Uterine smooth muscle cell (primary cell): ENCODE data around the gene PNPO. TPM values are rescaled to one million over a fixed set of nuclear protein-coding genes. Genes with fewer than 3 reads are reported as not detected.

Experiments
- total RNA-seq: library from RNA; depleted of rRNA; stranded (reverse); fragments of >200 nt; gene quantifications from 2 replicates; pipeline ENCODE4 v1.2.3, GENCODE V29; 2014

Gene PNPO
- total RNA-seq: 18.4 and 31.6 TPM in 2 replicates

DNA sequence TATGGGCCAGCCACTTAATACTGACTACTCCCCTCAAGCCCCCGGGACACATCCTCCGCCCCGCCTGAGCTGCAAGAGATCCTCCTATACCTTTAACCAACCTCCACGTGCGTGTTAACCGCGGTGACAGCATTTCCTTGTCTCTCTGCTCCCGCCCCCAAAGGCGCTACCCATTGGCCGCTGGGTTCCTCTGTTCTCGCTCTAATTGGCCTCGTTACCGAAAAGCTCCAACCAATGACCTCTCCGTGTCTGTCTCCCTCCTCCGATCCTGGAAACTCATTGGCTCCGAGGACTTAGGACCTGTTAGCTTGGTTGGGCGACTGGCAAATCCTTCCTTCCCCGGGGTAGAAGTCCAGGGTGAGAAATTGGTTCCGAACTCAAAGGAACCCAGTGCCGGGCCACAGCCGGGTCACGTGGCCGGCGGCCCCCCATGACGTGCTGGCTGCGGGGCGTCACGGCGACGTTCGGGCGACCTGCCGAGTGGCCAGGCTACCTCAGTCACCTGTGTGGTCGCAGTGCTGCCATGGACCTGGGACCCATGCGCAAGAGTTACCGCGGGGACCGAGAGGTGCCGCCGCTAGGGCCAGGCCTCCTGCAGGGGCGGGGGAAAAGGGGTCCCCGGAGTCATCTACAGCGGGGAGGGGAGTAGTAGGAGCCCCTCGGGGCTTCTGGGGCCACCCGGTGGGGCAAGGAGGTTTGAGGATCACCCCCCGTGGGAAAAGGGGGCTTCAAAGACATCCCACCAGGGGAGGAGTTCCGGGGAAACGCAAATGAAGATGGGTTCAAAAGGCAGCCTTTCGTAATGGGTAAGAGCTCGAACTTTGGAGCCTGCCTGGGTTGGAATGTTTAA is at the start of gene PNPO:
Gene PNPO (plus strand): TSS at position 326 of the 850 bp plus-strand sequence. CDS start 105 bp downstream, at position 431.

DNA sequence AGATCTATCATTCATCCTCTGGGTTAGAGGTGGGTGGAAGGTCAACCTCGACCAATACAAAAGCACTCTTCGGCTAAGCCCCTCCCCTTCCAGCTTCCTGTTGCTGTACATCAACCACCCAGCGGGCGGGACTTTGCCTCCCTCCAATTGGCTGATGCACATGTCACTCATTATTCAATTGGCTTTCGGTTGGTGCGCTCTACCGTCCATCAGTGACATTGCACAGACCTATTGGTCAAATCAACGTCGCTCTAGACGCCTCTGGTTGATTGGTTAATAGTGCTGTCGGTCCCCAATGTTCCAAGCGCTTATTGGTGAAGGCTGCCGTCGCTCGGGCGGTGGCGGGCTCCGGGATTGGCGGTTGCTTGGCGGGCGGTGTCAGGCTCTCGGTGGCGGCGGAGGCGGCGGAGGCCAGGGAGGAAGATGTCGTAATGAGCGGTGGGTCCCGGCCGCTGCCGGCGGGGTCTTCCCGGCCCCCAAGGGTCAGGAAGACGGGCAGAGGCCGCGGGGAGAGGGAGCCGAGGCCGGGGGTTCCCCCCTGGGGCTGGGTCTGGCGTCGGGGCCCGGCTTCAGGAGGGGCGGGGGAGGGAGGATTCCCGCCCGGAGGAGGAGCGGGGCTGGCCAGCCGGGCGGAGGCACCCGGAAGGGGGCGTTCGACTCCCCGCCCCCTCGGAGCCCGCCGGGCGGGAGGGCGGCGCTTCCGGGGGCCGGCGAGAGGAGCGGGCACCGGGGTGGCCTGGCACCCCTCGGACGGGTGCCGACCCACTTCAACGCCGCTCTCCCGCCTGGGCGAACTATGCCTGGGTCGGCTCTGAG is 45.3 kb upstream of the PNPO start, which contains the start of gene SP2:
Gene SP2 (plus strand): TSS at position 381 of the 816 bp plus-strand sequence. CDS start 51 bp downstream, at position 432.

DNA sequence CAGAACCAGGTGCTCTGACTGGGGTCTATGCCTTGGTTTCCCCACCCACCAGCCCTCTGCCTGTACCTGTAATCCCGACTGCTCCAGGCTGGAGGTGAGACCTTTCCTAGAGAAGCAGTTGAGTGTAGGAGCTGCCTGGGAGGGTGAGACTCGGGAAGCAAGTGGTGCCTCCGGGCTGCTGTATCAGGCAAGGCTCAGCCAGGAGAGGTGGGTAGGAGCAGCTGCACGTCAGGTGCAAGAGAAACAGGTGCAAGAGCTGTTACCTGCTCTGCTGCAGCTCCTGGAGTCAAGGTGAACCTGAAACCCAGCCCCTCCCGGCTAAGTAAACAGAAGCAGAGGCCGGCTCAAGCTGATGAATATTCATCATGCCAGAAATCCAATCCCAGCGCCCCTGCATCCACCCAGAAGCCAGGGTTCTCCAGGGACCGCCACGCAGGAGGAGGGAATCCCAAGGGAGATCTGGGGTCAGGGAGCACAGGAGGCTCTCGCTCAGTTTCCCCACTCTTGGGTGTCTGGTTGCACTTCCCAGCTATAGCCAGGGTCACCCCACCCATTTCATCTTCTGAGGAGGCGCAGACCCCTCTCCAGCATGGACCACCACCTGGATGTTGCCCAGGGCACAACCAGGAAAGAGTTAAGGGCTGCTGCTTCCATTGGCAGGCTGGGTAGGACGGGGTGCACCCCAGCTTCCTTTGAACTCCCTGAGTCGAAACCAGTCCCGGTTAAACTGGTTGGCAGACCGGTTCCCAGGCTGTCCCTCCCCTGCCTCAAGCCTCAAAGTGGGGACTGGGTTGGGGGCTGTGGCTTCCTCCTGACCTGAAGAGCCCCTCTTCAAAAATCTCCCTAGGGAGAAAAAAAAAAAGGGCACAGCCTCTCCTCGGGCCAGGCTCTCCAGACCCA is 16.5 kb downstream of the PNPO start, which contains the start of gene PRR15L:
Gene PRR15L (minus strand): TSS at position 293 of the 900 bp plus-strand sequence. CDS start 4,649 bp downstream, outside the sequence.

DNA sequence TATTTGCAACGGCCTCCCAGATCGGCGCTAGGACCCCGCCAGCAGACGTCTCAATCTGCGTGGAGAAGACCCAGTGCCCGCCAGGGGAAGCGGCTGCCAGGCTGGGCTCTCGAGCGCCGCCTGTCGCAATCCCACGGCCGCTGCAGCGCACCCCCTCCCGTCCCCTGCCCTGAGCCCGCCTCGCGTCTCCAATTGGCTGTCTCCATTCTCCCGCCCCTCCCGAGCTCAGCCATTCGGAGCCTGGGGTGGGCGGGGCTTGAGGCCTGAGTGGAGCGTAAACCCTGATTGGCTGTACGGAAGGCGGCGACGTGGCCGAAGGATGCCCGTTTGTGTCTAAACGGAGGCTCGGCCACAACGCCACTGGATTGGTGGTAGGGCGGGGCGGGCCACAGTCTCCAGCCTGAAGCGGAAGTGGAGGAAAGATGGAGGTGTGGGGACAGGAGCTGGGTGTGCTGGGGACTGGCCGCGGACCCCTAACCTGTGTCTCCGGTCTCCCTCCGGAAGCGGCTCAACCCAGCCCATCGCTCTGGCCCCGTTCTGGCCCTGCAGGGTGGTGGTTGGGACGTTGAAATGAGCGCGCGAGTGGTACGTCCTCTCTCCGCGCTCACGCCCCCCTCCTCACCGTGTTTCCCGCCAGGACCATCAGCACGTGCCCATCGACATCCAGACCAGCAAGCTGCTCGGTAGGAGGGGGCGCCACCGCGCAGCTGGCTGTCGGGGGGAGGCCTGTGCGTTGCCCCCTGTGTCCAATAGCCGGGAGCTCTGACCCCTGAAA is 29.5 kb downstream of the PNPO start, which contains the start of gene CDK5RAP3:
Gene CDK5RAP3 (plus strand): TSS at position 389 of the 775 bp plus-strand sequence. CDS start 34 bp downstream, at position 423.

Other genes starting within 250 kb of the PNPO start
- 8.7 and 11.1 TPM in 2 replicates for gene TBKBP1, start 247.4 kb upstream of the PNPO start, total RNA-seq
- 0.12 and 1.4 TPM in 2 replicates for gene TBX21, start 208.3 kb upstream of the PNPO start, total RNA-seq
- gene OSBPL7, start 119.8 kb upstream of the PNPO start, total RNA-seq: 7.0 and 9.5 TPM in 2 replicates
- 21.4 and 22.5 TPM in 2 replicates for gene MRPL10, start 110.0 kb upstream of the PNPO start, total RNA-seq
- 0.11 TPM in 1 of 2 replicates, not detected in the other for gene LRRC46, start 109.9 kb upstream of the PNPO start, total RNA-seq
- gene SCRN2, start 100.3 kb upstream of the PNPO start, total RNA-seq: 28.3 and 35.2 TPM in 2 replicates
- 0.11 TPM in 1 of 2 replicates, not detected in the other for gene SP6, start 90.4 kb upstream of the PNPO start, total RNA-seq
- 0.37 and 0.66 TPM in 2 replicates for gene SP2, start 45.3 kb upstream of the PNPO start, total RNA-seq
- gene PRR15L, start 16.3 kb downstream of the PNPO start, total RNA-seq: not detected in 2 replicates
- 94.6 and 109 TPM in 2 replicates for gene CDK5RAP3, start 29.5 kb downstream of the PNPO start, total RNA-seq
- gene COPZ2, start 96.2 kb downstream of the PNPO start, total RNA-seq: 37.1 and 65.5 TPM in 2 replicates
- gene NFE2L1, start 106.8 kb downstream of the PNPO start, total RNA-seq: 129 and 241 TPM in 2 replicates
- 57.4 and 92.6 TPM in 2 replicates for gene CBX1, start 159.9 kb downstream of the PNPO start, total RNA-seq
- 11.2 and 12.5 TPM in 2 replicates for gene SNX11, start 166.2 kb downstream of the PNPO start, total RNA-seq